Measurements from ENCODE around the gene MTARC2.

MTARC2 gene

DNA sequence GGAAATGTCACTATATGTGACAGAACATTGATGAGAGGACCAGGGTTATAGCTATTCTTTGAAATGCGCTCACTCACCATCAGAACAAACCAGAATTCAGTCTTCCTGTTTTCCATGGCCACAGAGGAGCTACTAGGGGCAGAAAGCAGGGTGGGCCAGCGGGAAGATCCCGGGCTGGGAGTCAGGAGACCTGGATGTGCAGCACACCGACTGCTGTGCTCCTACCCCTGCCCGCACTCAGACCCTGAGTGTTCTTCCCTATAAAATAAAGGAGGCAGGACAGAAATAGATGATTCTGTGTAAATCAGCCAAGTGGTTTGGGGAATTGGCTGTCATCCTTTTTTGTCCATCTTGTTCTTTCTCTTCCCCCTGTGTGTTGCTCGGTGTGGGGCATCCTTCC is 59.6 kb downstream of the MTARC2 start:
- no peak for DNase-seq

DNA sequence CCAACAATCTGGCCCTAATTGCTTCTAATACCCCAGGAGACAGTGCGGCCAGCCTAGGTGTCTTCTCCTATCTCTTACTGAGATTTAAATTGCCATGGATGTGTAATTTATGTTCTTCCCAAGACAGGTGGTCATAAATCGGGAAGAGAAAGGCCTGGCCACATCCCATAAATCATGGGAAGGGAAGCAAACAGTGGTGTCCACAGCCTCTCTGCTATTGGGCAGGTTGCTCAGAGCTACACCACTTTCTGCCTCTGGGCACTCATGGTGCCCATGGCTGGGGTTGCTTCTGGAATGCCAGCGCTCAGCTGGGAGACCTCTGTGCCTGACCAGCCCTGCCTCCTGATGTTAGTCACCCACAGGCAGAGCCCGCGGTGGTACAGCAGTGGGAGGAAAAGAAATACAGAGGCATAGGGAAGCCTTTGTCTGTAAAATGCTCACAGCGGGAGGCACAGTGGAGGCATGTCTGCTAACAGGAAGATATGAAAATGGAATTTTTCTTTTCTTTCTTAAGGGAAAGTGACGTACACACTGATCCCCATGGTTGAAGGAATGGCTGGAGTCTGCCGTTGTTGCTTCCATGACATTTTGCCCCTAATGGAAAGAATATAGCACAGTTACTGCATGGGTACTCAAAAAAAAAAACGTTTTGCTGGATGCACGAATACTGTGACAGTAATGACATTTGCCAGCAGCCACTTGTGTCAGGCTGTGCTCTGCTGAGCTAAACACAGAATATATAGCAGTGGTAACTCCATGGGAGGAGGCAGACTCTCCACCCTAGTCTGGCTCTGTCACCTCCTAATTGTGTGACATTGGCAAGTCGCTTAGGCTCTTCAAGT is 60.4 kb downstream of the MTARC2 start:
- no peak for DNase-seq

DNA sequence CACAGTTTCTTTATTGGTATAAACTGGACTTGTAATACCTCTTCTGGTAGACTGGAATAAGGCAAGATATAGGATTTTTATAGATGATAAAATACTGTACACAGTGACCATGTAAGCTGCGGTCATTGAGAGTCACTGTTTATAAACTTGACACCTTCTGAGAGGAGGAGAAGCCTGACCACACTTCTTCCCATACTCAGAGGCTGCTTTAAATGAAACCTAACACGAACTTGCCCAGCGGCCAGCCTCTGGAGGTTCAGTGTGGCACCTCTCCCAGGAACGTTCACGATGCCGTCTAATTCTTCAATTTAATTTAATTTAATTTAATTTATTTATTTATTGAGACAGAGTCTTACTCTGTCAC is 61.0 kb downstream of the MTARC2 start:
- no peak for DNase-seq

DNA sequence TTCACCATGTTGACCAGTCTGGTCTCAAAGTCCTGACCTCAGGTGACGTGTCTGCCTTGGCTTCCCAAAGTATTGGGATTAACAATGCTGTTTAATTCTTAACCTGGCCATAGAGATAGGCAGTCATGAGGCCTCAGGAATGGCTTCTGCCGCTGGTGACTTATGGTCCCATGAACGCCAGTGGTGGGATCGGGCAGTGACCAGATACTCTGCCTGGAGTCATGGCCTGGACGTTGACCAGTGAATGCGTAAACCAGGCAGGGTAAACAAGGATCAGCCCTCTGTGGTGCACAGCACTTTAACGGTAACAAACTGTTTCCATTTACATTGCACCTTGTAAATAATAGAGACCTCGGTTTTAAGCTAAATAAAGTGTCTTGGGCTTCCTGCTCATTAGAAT is 61.6 kb downstream of the MTARC2 start:
- no peak for DNase-seq

DNA sequence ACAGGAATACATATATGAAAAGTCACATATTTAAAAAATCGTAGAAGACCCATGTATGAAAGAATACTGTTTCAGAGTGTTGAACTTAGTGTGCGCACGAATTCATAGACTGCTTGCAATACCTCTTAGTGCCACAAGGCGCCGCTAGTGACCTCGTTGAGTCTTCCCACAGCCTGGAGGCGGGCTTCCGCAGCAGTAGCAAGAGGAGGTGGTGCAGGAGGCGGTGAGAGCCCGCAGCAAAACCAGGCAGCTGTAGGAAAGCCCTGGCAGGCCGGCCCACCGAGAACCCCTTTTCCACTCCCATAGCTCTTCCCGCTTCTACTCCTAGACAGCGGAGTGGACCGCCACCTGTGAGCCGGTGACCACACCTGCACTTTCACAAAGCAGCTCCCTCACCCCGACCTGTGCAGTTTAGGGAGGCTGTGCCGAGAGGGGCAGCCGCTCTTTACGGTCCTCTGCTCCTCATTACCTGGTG is 62.1 kb downstream of the MTARC2 start:
- DNase-seq: no peak

DNA sequence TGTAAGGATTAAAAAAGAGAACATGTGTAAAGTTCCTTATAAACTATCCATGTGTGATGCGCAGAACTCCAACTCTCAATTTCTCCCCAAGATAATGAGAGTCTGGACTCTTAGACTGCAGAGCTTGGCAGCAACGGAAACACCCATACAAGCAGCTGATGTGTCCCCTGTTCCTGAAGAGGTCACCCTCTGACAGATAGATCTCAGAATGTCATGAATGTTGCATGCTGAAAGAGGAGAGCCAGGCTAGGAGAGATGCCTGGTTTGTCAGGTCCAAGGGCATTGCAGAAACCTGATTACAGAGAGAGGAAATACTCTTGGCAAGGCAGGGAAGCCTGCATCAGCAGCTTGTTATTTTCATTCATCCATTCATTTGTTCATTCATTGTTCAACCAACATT is 62.8 kb downstream of the MTARC2 start:
- DNase-seq: no peak

DNA sequence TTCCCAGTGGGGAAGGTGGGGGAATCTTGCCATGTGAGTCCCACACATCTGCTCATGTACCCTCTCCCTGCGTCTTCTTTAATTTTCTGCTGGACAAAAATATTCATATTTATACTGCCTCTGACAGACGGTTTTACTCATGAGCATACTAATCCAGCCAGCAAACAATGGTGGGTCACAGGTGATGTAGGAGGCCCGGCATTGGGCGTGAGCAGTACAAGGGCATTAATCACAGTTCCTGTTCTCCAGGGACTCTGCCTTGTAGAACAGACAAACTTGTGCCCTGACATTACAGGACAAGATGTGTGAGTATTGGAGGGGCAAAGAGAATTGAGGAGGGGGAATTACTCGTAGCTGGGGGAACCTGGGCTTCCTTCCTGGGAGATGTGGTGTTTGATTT is 63.6 kb downstream of the MTARC2 start:
- DNase-seq: no peak

DNA sequence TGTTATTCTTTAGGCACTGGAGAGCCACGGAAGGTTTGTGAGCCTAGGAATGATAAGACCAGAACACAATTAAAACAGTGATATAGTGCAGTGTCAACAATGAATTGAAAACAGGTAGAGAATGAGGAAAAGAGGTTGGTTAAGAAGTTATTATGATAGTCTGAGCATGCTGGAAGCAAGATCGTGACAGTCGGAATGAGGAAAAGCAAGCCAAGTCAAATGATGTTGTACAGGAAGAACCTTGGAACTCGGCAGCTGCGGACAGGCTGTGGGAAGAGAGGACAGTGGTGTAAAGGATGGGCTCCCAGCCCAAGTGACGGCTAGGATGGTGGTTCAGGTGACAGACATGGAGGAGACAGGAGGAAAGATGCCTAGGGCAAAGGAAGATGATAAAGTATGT is 64.2 kb downstream of the MTARC2 start:
- no peak for DNase-seq

DNA sequence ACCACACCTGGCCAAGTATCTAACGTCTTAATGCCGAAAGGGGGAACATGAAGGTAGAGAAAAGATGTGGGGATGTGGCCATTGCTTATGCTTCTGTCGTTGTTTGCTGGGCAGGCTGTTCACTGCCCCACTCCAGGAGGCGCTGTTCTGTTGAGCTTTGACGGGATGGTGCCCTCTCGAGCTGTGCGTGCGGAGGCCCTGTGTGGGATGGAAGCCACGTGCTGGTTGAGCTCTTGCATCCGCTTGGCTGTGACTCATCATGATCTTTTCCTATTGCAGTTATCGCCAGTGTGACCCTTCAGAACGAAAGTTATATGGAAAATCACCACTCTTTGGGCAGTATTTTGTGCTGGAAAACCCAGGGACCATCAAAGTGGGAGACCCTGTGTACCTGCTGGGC is 64.9 kb downstream of the MTARC2 start:
- DNase-seq: no peak

DNA sequence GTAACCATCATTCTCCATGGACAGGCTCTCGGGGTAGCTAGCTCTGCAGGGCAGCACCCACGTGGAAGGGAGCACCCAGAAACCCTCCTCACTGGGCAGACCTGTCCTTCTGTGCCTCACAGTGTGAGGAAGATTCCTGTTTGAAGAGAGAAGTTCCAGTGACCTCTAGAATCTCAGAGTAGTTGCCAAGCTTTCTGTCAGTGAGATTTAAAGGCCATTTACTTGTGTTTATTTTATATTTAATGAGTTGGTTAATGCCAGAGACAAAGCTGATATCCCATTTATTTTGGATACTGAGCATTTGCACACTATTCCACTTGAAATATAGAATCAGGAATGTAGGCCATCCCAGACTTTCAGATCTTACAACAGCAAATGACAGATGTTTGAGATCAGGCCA is 67.3 kb downstream of the MTARC2 start:
- DNase-seq: no peak

DNA sequence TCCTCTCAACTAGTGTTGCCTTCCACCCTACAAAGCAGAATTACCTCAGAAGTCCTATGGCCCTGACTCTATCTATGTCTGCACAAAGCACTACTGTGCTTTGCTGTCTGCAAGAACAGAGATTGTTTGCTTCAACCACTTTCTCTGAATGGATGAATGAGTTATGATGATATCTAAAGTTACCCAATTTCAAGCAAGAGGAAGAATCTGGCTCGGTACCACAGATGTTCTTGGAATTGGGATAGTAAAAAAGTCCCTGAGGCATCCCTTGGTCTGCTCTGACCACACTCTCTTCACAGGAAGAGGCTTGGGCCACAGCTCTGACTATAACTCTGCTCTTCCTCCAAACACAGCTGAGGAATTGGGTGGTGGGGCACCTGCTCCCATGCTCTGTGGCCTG is 69.8 kb downstream of the MTARC2 start:
- no peak for DNase-seq

DNA sequence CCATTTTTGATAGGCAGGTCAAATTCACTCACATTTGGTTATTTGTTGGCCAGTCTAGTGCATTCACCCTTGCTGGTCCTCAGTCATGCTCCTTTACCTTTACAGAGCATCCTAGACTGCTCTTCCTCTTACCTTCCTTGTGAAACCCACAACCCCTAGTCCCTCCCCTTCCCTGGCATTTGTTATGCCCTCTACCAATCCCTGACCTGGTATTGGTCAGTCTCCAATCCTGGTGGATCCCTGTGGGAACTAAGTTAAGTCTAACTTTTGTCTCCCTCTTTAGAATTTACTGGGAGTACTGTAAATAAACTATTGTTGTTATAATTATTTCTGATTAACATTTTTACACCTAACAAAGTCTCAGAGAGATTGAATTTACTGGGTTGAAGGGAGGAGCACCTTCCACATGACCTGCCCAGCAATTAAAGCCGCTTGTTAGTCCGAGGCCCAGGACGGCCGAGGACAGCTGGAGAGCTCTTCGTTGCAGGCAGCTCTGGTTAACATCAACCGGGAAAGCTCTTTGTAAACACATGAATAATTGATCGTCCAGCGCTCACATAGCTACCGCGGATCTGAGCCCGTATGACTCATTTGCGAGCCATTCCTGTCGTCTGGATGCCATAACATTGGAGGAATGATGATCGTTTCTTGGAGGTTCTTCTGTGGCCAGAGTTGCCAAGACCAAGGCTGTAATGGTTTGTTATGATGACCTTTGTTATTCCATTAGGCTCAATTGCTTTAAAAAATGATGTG is 70.5 kb downstream of the MTARC2 start:
- no peak for DNase-seq

DNA sequence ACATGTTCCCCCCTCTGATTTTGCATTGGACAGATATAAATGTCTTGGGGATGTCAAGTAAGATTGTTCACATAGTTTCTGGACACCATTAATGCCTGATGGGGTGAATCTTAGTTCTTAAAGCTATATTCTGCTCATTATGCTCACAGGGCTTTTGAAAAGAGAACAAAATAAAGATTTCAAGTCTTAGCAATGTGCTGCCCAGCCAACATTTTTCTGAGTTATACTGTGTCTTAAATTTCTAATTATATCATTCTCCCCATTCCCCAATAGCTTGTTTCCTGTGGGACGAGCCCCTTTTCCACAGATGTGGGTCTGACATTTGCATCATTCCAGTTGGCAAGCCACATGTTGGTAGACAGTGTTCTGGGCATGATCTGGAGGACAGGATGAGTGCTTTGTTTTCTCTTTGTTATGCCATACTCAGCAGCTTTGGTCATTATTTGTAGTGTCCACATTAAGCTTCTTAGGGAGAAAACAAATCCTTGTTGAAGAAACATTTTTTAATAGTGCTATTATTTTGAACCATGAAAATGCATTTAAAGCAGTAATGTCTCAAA is 71.4 kb downstream of the MTARC2 start:
- DNase-seq: no peak

DNA sequence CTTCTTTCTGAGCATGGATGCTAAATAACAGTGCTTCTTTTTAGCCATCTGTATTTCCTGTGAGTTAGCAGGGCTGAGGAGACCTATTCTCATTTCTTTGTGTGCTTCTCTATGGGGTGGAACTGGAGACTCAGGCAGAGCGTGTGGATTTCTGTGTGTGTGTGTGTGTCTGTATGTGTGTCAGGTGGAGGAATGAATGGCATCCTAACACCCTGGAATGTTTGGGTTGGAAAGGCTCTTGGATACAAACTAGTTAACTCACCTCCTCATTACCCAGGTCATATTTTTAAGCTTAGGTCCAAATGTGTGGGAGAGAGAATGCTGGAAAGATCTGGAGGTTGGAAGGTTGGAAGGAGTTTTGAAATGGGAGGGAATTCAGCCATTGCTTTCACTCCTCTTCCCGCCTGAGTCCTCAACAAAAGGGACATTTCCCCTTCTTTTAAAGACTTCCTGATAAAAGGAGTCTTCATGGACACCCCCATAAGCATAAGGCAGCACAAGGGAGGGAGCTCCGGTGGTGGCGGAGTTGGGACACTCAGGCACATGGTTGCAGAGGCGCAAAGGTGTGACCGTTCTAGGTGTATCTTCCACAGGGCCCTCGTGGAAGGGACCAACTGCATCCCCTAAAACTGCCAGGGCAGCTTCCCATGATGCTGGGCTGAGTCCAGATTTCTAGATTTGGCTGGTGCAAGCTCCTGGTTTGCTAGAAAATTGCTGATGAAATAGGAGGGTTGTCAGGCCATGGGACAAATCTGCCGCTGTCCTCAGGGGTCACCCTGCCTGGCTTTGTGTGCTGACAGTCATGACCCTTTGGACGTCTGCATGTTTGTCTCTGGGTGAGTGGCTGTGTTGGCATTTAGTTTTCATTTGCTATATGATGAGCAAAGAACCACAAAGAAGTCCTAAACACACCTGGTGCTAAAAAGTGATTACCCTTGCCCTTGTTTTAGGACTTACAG is 76.2 kb downstream of the MTARC2 start:
- no peak for DNase-seq

DNA sequence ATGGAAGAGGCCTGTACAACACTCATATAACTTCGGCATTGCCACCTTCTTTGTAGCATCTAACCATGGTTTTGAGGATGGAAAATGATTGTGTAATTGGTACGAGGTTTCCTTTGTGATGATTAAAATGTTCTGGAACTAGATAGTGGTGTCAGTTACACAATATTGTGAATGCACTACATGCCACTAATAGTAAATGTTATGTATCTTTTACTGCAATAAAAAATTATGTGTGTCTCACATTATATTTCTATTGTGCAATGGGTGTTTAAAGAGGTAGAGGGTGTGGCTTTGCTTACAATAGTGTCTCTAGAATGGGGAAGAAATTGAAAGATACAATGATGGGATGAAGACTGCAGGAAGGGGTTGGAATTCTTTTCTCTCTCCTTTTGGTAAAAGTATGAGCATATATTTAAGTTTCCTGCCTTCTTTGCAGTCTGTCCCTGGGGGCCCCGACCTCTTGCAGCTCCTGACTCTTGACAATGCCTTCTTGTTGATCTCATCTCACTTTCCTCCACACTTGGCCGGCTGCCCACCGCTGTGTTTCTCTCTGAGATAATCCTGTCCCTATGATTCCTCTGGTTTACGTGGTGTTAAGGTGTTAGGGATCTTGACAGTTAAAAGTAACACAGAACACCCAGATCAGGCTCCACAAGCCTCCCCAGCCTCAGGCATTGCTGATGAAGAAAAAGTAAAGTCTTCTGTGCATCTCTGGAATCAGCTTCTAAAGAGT is 77.9 kb downstream of the MTARC2 start:
- no peak for DNase-seq

DNA sequence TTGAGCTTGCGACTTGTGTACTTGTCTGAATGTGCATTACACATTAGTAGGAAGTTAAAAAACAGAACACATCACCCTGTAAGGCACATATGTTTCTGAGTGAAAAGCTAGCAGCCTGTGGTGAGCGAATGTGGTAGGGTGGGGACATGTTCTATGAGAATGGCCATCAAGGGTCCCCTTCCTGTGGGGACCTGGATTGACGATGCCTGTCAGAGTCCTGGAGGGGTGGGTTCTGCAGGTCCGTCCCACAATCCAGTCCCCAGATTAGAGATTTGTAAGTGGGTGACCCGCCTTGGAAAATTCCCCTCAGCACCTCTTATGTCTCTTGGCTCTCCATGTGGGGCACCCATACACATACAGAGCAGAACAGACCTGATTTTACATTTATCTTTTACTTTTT is 78.6 kb downstream of the MTARC2 start:
- DNase-seq: no peak

DNA sequence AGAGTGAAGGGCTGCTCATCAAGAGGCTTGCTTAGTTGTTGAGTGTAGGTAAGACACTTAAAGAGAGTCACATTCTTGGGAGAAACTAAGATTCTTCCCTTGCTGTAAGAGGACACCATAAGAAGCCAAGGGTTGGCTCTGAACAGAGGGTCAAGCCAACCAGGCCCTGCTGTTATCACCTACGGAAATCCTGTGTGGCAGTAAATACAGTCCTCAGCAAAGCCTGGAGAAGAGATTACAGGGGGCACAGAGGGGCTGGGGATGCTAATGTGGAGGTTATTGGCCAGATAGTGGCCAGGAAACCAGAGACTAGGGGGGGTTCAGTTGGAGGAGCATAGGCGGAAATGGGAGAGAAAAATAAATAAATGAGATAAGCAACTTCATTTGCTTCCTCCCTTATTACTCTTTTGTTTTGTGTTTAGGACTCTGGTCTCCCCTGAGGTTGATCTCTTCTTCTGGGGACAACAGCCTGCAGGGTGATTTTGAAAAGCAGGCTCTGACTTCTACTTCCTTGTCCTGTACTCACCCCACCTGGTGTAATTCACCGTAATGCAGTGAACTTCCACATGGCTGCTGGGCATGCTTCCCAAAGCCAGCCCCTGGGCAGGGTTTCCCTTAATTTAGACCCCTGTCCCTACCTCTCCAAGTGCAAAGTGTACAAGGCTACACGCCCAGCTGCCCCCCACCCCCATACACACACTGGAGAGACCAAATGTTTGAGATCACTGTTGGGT is 79.5 kb downstream of the MTARC2 start:
- DNase-seq: no peak

DNA sequence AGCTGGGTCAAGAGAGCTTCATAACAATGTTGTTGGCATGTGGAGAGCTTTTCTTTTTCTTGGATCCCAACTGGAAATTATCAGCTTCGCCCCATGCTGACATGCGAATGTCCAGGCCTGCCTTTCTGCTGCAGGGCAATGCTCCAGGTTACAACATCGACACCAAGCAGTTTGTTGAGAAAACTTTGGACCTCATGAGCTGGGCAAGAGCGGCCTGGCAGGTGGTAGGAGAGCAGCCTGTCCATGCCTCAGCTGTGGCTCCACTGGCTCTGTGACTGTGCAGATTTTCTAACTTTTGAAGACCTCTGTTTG is 80.0 kb downstream of the MTARC2 start:
- no peak for DNase-seq

DNA sequence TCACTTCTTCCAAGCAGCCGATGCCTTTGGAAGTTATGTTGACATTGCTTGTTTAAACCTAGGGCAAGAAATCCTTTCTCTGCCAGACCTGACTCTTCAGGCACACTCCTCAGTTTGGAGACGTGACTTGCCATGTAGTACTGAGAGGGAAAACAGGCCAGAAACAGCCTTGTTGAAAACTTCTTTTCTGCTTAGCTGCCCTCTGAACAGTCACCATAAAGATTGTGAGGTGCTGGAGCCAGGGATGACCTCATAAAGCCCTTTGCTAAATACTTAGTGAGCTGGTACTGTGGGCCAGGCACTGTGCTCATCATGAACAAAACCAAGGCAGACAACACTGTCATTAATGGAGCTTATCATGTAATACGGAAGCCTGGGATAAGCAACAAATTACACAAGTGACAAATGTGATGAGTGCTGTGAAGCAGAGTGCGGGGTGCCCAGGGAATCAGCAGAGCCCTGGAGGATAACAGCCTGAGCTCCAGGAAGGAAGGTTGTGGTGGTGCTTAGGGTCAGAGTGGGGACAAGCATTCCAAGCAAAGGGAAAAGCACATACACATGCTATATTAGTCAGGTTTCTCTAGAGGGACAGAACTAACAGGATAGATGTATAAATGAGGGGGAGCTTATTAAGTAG is 80.9 kb downstream of the MTARC2 start:
- no peak for DNase-seq

DNA sequence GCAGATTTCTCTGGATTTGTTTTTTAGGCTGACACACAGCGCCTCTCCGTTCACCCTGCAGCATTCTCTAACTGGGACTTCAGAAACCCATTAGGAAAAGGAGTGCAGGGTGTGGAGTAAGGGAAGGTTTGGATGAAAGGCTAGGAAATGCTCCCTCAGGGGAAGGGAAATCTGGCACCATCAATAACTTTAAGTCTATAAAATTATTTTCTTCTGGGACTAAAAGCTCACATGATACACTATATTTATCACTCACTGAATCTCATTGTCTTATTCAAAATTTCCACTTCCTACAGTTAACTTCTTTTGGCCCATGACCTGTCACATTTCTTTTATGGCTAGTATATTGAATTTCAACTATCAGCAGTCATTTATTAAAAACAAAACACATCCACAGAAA is 85.3 kb downstream of the MTARC2 start:
- no peak for DNase-seq

All from cortex of kidney (tissue), 1 donor.